NOMO-1 treated with dmso at 0.1 percent for 144 hours (cell line): Measurements from ENCODE around the gene OPCML.

Experiments
- DNase-seq: peaks from one replicate; lab custom pipeline; 2025; ENCODE audit not compliant: unreplicated experiment; lab: John Stamatoyannopoulos, UW

The OPCML gene

GRCh38 chr11:132605825-132606570 is 926.3 kb downstream of the OPCML start:
- DNase-seq, result no peak

- DNase-seq, result no peak
These were observed 927.9 kb downstream of the OPCML start for GRCh38 chr11:132604431-132604830.

- DNase-seq, result no peak
These were observed 930.4 kb downstream of the OPCML start for GRCh38 chr11:132601875-132602274.

- no peak for DNase-seq
These were observed 936.6 kb downstream of the OPCML start for GRCh38 chr11:132595711-132596134.

GRCh38 chr11:132595246-132595645 is 937.1 kb downstream of the OPCML start:
- DNase-seq, result no peak

- no peak for DNase-seq
These were observed 941.3 kb downstream of the OPCML start for GRCh38 chr11:132590986-132591385.

- DNase-seq, result no peak
These were observed 941.7 kb downstream of the OPCML start for GRCh38 chr11:132590554-132590953.

- DNase-seq, result no peak
These were observed 942.5 kb downstream of the OPCML start for GRCh38 chr11:132589791-132590190.

- DNase-seq, result no peak
These were observed 943.9 kb downstream of the OPCML start for GRCh38 chr11:132588366-132588765.

GRCh38 chr11:132587716-132588115 is 944.6 kb downstream of the OPCML start:
- no peak for DNase-seq

GRCh38 chr11:132586801-132587200 is 945.5 kb downstream of the OPCML start:
- DNase-seq, result no peak

GRCh38 chr11:132579634-132580327 is 952.5 kb downstream of the OPCML start:
- DNase-seq, result no peak

- no peak for DNase-seq
These were observed 953.2 kb downstream of the OPCML start for GRCh38 chr11:132579136-132579535.

GRCh38 chr11:132578580-132578979 is 953.7 kb downstream of the OPCML start:
- DNase-seq, result no peak

GRCh38 chr11:132576706-132577105 is 955.6 kb downstream of the OPCML start:
- DNase-seq, result no peak

- no peak for DNase-seq
These were observed 968.0 kb downstream of the OPCML start for GRCh38 chr11:132564091-132564885.

GRCh38 chr11:132563050-132563449 is 969.3 kb downstream of the OPCML start:
- DNase-seq, result no peak

GRCh38 chr11:132561937-132562336 is 970.4 kb downstream of the OPCML start:
- no peak for DNase-seq

GRCh38 chr11:132559331-132560036 is 972.8 kb downstream of the OPCML start:
- no peak for DNase-seq

- peak; percentile 39 for DNase-seq
These were observed 976.0 kb downstream of the OPCML start for GRCh38 chr11:132556316-132556715.

GRCh38 chr11:132555617-132556016 is 976.7 kb downstream of the OPCML start:
- no peak for DNase-seq
